SK-N-SH (cell line): ENCODE measurements around the gene PRAMEF2.

Experiments used
- CHD2 ChIP-seq: fragments of 150-350 bp; IDR thresholded peaks from 2 replicates; pipeline ENCODE4 v1.6.1; 2018; ENCODE audit warnings: low read length; ENCODE audit not compliant: partially characterized antibody
- CTCF ChIP-seq: fragments of 200-600 bp; sonication (generic); IDR thresholded peaks from 2 replicates; pipeline ENCODE4 v1.6.1; 2017; ENCODE audit warnings: antibody characterized with exemption, mild to moderate bottlenecking, moderate library complexity
- ELF1 ChIP-seq: IDR thresholded peaks from 2 replicates; pipeline ENCODE4 v1.4.0; 2012

- TF ChIP-seq CTCF (no peak), ELF1 (no peak), CHD2 (no peak)
These were observed 5.1 kb upstream of the PRAMEF2 start for GRCh38 chr1:12851779-12852178.
